ENCODE measurements around the gene ITGB2.
"Not testable (repeated sequence)": the region's sequence is repeated elsewhere in the genome, so short reads cannot be mapped to it uniquely, and the experiment has no call there.

ITGB2 gene

GRCh38 chr21:44879238-44879637, 41.5 kb downstream of the ITGB2 start:
- DNase-seq (ENCODE audit: low spot score in 2 of 2); H3K9me3 ChIP-seq; in situ Hi-C loops (cut with MboI; ENCODE audit: low sequenced_read_pairs); H3K27me3 ChIP-seq (ENCODE audit: low read depth); H3K36me3 ChIP-seq (replicated peaks); H3K4me3 ChIP-seq; H3K4me1 ChIP-seq: not testable (repeated sequence)

- H3K4me3 ChIP-seq, result no peak overlapping the region
- no peaks in the 10 kb centered on the region for H3K27me3 ChIP-seq (ENCODE audit: low read depth)
- peaks cover 5% of the 10 kb centered on the region for H3K4me1 ChIP-seq
- in situ Hi-C loops (cut with MboI; ENCODE audit: low sequenced_read_pairs), result no loop called here
- no peak for DNase-seq (ENCODE audit: low spot score in 2 of 2)
- H3K36me3 ChIP-seq (replicated peaks), result no peaks in the 10 kb centered on the region
- H3K9me3 ChIP-seq, result peaks cover 9% of the 10 kb centered on the region; the same call in 1 of the 2 replicates
These were observed 42.4 kb downstream of the ITGB2 start for GRCh38 chr21:44878053-44878982.

- H3K4me1 ChIP-seq, result peaks cover 9% of the 10 kb centered on the region
- in situ Hi-C loops (cut with MboI; ENCODE audit: low sequenced_read_pairs), result no loop called here
- no peaks in the 10 kb centered on the region for H3K36me3 ChIP-seq (replicated peaks)
- peaks cover 9% of the 10 kb centered on the region; the same call in 1 of the 2 replicates for H3K9me3 ChIP-seq
- no peaks in the 10 kb centered on the region for H3K27me3 ChIP-seq (ENCODE audit: low read depth)
- H3K4me3 ChIP-seq, result no peak overlapping the region
- no peak for DNase-seq (ENCODE audit: low spot score in 2 of 2)
These were observed 43.7 kb downstream of the ITGB2 start for GRCh38 chr21:44876849-44877575.

- Histone ChIP-seq H3K36me3 (replicated peaks) (no peaks in the 10 kb centered on the region), H3K4me1 (peaks cover 14% of the 10 kb centered on the region), H3K4me3 (no peak overlapping the region), H3K9me3 (peaks cover 9% of the 10 kb centered on the region; the same call in 1 of the 2 replicates), H3K27me3 (ENCODE audit: low read depth) (no peaks in the 10 kb centered on the region)
- no peak for DNase-seq (ENCODE audit: low spot score in 2 of 2)
- in situ Hi-C loops (cut with MboI; ENCODE audit: low sequenced_read_pairs), result no loop called here
These were observed 45.4 kb downstream of the ITGB2 start for GRCh38 chr21:44875316-44875700.

- no peaks in the 10 kb centered on the region for H3K36me3 ChIP-seq (replicated peaks)
- in situ Hi-C loops (cut with MboI; ENCODE audit: low sequenced_read_pairs), result no loop called here
- DNase-seq (ENCODE audit: low spot score in 2 of 2), result no peak
- H3K27me3 ChIP-seq (ENCODE audit: low read depth), result no peaks in the 10 kb centered on the region
- peak overlapping the region; percentile 76 for H3K4me3 ChIP-seq
- H3K4me1 ChIP-seq, result peaks cover 14% of the 10 kb centered on the region
- H3K9me3 ChIP-seq, result peaks cover 9% of the 10 kb centered on the region; the same call in 1 of the 2 replicates
These were observed 46.0 kb downstream of the ITGB2 start for GRCh38 chr21:44874497-44875315.

- H3K27me3 ChIP-seq (ENCODE audit: low read depth), result no peaks in the 10 kb centered on the region
- H3K36me3 ChIP-seq (replicated peaks), result no peaks in the 10 kb centered on the region
- DNase-seq (ENCODE audit: low spot score in 2 of 2), result no peak
- H3K4me1 ChIP-seq, result peaks cover 14% of the 10 kb centered on the region
- in situ Hi-C loops (cut with MboI; ENCODE audit: low sequenced_read_pairs), result no loop called here
- peaks cover 9% of the 10 kb centered on the region; the same call in 1 of the 2 replicates for H3K9me3 ChIP-seq
- H3K4me3 ChIP-seq, result peak overlapping the region; percentile 76
These were observed 46.5 kb downstream of the ITGB2 start for GRCh38 chr21:44874240-44874496.

GRCh38 chr21:44873356-44874239, 47.1 kb downstream of the ITGB2 start, which contains the start of gene PTTG1IP:
PTTG1IP (minus strand) TSS chr21:44873690; CDS start chr21:44873616, 74 bp downstream.
- DNase-seq (ENCODE audit: low spot score in 2 of 2), result peak; percentile 94 to 99
- in situ Hi-C loops (cut with MboI; ENCODE audit: low sequenced_read_pairs), result no loop called here
- H3K4me1 ChIP-seq, result peaks cover 14% of the 10 kb centered on the region

GRCh38 chr21:44872649-44873355, 47.9 kb downstream of the ITGB2 start:
- in situ Hi-C loops (cut with MboI; ENCODE audit: low sequenced_read_pairs), result no loop called here
- Histone ChIP-seq H3K9me3 (peaks cover 9% of the 10 kb centered on the region; the same call in 1 of the 2 replicates), H3K4me3 (peak overlapping the region; percentile 76), H3K4me1 (peaks cover 14% of the 10 kb centered on the region), H3K36me3 (replicated peaks) (no peaks in the 10 kb centered on the region), H3K27me3 (ENCODE audit: low read depth) (no peaks in the 10 kb centered on the region)
- DNase-seq (ENCODE audit: low spot score in 2 of 2), result peak in 1 of 2 experiments; percentile 27

More at GRCh38 chr21:44873356-44874239, 47.1 kb downstream of the ITGB2 start, which contains the start of gene PTTG1IP:
- no peaks in the 10 kb centered on the region for H3K36me3 ChIP-seq (replicated peaks)
- no peaks in the 10 kb centered on the region for H3K27me3 ChIP-seq (ENCODE audit: low read depth)
- peaks cover 9% of the 10 kb centered on the region; the same call in 1 of the 2 replicates for H3K9me3 ChIP-seq
- peak within 1 kb of the TSS; percentile 76 for H3K4me3 ChIP-seq

- H3K4me1 ChIP-seq, result peaks cover 14% of the 10 kb centered on the region
- DNase-seq (ENCODE audit: low spot score in 2 of 2), result no peak
- in situ Hi-C loops (cut with MboI; ENCODE audit: low sequenced_read_pairs), result no loop called here
- H3K4me3 ChIP-seq, result peak overlapping the region; percentile 76
- H3K9me3 ChIP-seq, result peaks cover 9% of the 10 kb centered on the region; the same call in 1 of the 2 replicates
- no peaks in the 10 kb centered on the region for H3K27me3 ChIP-seq (ENCODE audit: low read depth)
- H3K36me3 ChIP-seq (replicated peaks), result no peaks in the 10 kb centered on the region
These were observed 48.4 kb downstream of the ITGB2 start for GRCh38 chr21:44872323-44872648.

GRCh38 chr21:44871576-44872269, 49.0 kb downstream of the ITGB2 start:
- in situ Hi-C loops (cut with MboI; ENCODE audit: low sequenced_read_pairs), result no loop called here
- no peak for DNase-seq (ENCODE audit: low spot score in 2 of 2)
- H3K4me1 ChIP-seq, result peaks cover 18% of the 10 kb centered on the region
- peak overlapping the region; percentile 76 for H3K4me3 ChIP-seq
- no peaks in the 10 kb centered on the region for H3K36me3 ChIP-seq (replicated peaks)
- H3K27me3 ChIP-seq (ENCODE audit: low read depth), result no peaks in the 10 kb centered on the region
- peaks cover 9% of the 10 kb centered on the region; the same call in 1 of the 2 replicates for H3K9me3 ChIP-seq

- in situ Hi-C loops (cut with MboI; ENCODE audit: low sequenced_read_pairs), result no loop called here
- no peak for DNase-seq (ENCODE audit: low spot score in 2 of 2)
These were observed 49.8 kb downstream of the ITGB2 start for GRCh38 chr21:44870748-44871495.

More at GRCh38 chr21:44870748-44871495, 49.8 kb downstream of the ITGB2 start:
- no peaks in the 10 kb centered on the region for H3K27me3 ChIP-seq (ENCODE audit: low read depth)
- no peaks in the 10 kb centered on the region for H3K36me3 ChIP-seq (replicated peaks)
- peaks cover 18% of the 10 kb centered on the region for H3K4me1 ChIP-seq
- peaks cover 9% of the 10 kb centered on the region; the same call in 1 of the 2 replicates for H3K9me3 ChIP-seq
- no peak overlapping the region for H3K4me3 ChIP-seq
